Caco-2 (cell line): ENCODE results near the gene SERINC5. TPM values are rescaled to one million over a fixed set of nuclear protein-coding genes. Genes with fewer than 3 reads are reported as not detected.

Source experiments
- BruUV-seq: library from RNA; stranded (reverse); fragments of 400-500 nt; replicated peaks from 2 replicates; lab custom pipeline; 2021; lab: Mats Ljungman, UMichigan
- CTCF ChIA-PET: fragments of 300-600 bp; sonication (Branson Sonifier 250); formaldehyde crosslinking; loops from one replicate; lab custom pipeline; 2022; ENCODE audit warnings: antibody characterized with exemption; lab: Charles Lee
- POLR2A ChIA-PET: fragments of 300-600 bp; sonication (Branson Sonifier 250); formaldehyde crosslinking; loops from one replicate; lab custom pipeline; 2022; ENCODE audit warnings: antibody characterized with exemption; lab: Charles Lee
- DNase-seq, 2 experiments: peaks; one replicate each; pipeline versions ENCODE4 v3.0.0 to v3.0.0-alpha.2; 2020 to 2022
- H3K27me3 ChIP-seq: replicated peaks from 2 replicates; pipeline ENCODE4 v1.6.0; 2011; ENCODE audit warnings: low read length; ENCODE audit not compliant: control insufficient read depth, insufficient read depth
- H3K36me3 ChIP-seq: 2 replicates; pipeline ENCODE4 v1.5.1; 2011; ENCODE audit warnings: low read length; ENCODE audit not compliant: control insufficient read depth, insufficient read depth
- H3K4me1 ChIP-seq: fragments of 250-450 bp; sonication (Bioruptor Pico); 2 replicates; pipeline ENCODE4 v1.5.1; 2020; ENCODE audit warnings: mild to moderate bottlenecking
- H3K4me3 ChIP-seq: 2 replicates; pipeline ENCODE4 v1.5.1; 2011; ENCODE audit warnings: low read depth, mild to moderate bottlenecking, control low read depth, low read length
- H3K9me3 ChIP-seq: fragments of 250-450 bp; sonication (Bioruptor Pico); 2 replicates; pipeline ENCODE4 v1.5.1; 2020; ENCODE audit warnings: mild to moderate bottlenecking, moderate library complexity
- H3K27ac Mint-ChIP-seq: one replicate; pipeline ENCODE4 v1.8.0; 2022; ENCODE audit warnings: mixed read lengths; ENCODE audit not compliant: unreplicated experiment
- H3K27me3 Mint-ChIP-seq: one replicate; pipeline ENCODE4 v1.8.0; 2022; ENCODE audit warnings: mixed read lengths; ENCODE audit not compliant: insufficient read depth, unreplicated experiment
- H3K36me3 Mint-ChIP-seq: one replicate; pipeline ENCODE4 v1.8.0; 2022; ENCODE audit warnings: mild to moderate bottlenecking, mixed read lengths; ENCODE audit not compliant: insufficient read depth, unreplicated experiment
- H3K4me1 Mint-ChIP-seq: one replicate; pipeline ENCODE4 v1.8.0; 2022; ENCODE audit warnings: low read depth, mixed read lengths; ENCODE audit not compliant: unreplicated experiment
- H3K4me3 Mint-ChIP-seq: one replicate; pipeline ENCODE4 v1.8.0; 2022; ENCODE audit warnings: mild to moderate bottlenecking, moderate library complexity, mixed read lengths; ENCODE audit not compliant: unreplicated experiment
- H3K9me3 Mint-ChIP-seq: one replicate; pipeline ENCODE4 v1.8.0; 2022; ENCODE audit warnings: mixed read lengths; ENCODE audit not compliant: unreplicated experiment
- intact Hi-C: fragments of 100-400 bp; cut with micrococcal nuclease; formaldehyde crosslinking; loops from one replicate; pipeline ENCODE4 v1.10.0; 2022; ENCODE audit not compliant: unreplicated experiment
- total RNA-seq: library from RNA; stranded (reverse); gene quantifications from 2 replicates; pipeline ENCODE4 v1.2.3, GENCODE V29; 2022
- TF ChIP-seq, protein P1 (sequence below), 2 experiments: fragments of 200-600 bp in 1 of 2; IDR thresholded peaks; 1 replicate in 1 of 2; 2 replicates in 1 of 2; pipeline versions ENCODE4 v1.5.1 to v1.8.0; 2011 to 2022; ENCODE audit warnings: antibody characterized with exemption in 1 of 2, control low read depth in 1 of 2, inconsistent platforms in 1 of 2, low read depth in 1 of 2, low read length in 1 of 2, mild to moderate bottlenecking in 1 of 2, moderate library complexity in 1 of 2; ENCODE audit not compliant: insufficient read depth in 1 of 2, severe bottlenecking in 1 of 2, unreplicated experiment in 1 of 2

The SERINC5 gene
- total RNA-seq, 1 experiment from 2014 or later = 225 TPM

GRCh38 chr5:80254767-80255430 is 949 bp downstream of the SERINC5 start:
- TSS peak; percentile 51 for BruUV-seq
- CTCF ChIA-PET = interaction anchor here (0.6 to 3.5 kb wide), 4 partner anchors 161 to 1889 kb away, joined by 4 to 10 read pairs (median 6); no protein-coding TSS in a partner anchor
- H3K4me1 Mint-ChIP-seq = peaks cover 36% of the 10 kb centered on the region

DNA sequence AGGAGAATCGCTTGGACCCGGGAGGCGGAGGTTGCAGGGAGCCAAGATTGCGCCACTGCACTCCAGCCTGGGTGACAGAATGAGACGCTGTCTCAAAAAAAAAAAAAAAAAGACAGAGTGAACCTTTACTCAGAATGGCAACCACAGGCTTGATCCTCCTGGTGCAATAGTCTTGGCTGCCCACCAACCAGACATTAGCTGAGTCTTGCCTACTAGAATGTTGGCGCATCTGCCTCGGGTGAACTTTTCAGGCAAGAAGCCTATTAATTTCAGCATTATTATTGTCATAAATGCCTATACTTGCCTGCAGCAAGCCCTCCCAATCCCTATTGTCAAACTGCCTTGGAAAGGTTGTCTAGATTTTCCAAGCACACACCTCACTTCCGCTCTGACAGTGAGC is 4.2 kb downstream of the SERINC5 start:
- TF ChIP-seq, protein P1, sequence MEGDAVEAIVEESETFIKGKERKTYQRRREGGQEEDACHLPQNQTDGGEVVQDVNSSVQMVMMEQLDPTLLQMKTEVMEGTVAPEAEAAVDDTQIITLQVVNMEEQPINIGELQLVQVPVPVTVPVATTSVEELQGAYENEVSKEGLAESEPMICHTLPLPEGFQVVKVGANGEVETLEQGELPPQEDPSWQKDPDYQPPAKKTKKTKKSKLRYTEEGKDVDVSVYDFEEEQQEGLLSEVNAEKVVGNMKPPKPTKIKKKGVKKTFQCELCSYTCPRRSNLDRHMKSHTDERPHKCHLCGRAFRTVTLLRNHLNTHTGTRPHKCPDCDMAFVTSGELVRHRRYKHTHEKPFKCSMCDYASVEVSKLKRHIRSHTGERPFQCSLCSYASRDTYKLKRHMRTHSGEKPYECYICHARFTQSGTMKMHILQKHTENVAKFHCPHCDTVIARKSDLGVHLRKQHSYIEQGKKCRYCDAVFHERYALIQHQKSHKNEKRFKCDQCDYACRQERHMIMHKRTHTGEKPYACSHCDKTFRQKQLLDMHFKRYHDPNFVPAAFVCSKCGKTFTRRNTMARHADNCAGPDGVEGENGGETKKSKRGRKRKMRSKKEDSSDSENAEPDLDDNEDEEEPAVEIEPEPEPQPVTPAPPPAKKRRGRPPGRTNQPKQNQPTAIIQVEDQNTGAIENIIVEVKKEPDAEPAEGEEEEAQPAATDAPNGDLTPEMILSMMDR (IDR thresholded peaks at IDR 0.05; ENCODE audit: insufficient read depth in 1 of 2, low read depth in 1 of 2, low read length in 1 of 2, severe bottlenecking in 1 of 2, unreplicated experiment in 1 of 2) = no peak
- POLR2A ChIA-PET = interaction anchor here (0.6 kb wide), 1 partner anchor 29 kb away, joined by 3 read pairs; no protein-coding TSS in a partner anchor

More at GRCh38 chr5:80254767-80255430, 949 bp downstream of the SERINC5 start:
- Mint-ChIP-seq H3K9me3 (no peaks in the 10 kb centered on the region), H3K4me3 (peak overlapping the region; percentile 91), H3K36me3 (peaks cover 55% of the 10 kb centered on the region), H3K27ac (peak overlapping the region; percentile 43), H3K27me3 (no peaks in the 10 kb centered on the region)
- POLR2A ChIA-PET = interaction anchor here (1.0 to 1.2 kb wide), 3 partner anchors 8 to 99 kb away, joined by 3 to 5 read pairs (median 4); no protein-coding TSS in a partner anchor
- H3K9me3 ChIP-seq = no peaks in the 10 kb centered on the region
- TF ChIP-seq, protein P1 (IDR thresholded peaks at IDR 0.05; ENCODE audit: insufficient read depth in 1 of 2, low read depth in 1 of 2, low read length in 1 of 2, severe bottlenecking in 1 of 2, unreplicated experiment in 1 of 2) = no peak
- H3K4me1 ChIP-seq = peaks cover 40% of the 10 kb centered on the region
- intact Hi-C loops = loop anchor here (2.0 to 5.0 kb wide), 4 partner anchors 26 to 163 kb away; no protein-coding TSS in a partner anchor
- no peaks in the 10 kb centered on the region for H3K27me3 ChIP-seq
- no peak for DNase-seq
- peaks cover 2% of the 10 kb centered on the region; the same call in 1 of the 2 replicates for H3K36me3 ChIP-seq
- H3K4me3 ChIP-seq = peak overlapping the region; percentile 84

GRCh38 chr5:80250801-80251200 is 5.0 kb downstream of the SERINC5 start:
- CTCF ChIA-PET = interaction anchor here (0.5 to 1.1 kb wide), 2 partner anchors 38 to 536 kb away, joined by 3 read pairs; no protein-coding TSS in a partner anchor
- no peak overlapping the region for H3K4me3 ChIP-seq
- H3K27me3 ChIP-seq = no peaks in the 10 kb centered on the region
- no peak for DNase-seq
- intact Hi-C loops = no loop called here
- Mint-ChIP-seq H3K27ac (peak overlapping the region; percentile 5), H3K9me3 (no peaks in the 10 kb centered on the region), H3K4me3 (peak overlapping the region; percentile 14), H3K27me3 (no peaks in the 10 kb centered on the region), H3K4me1 (peaks cover 55% of the 10 kb centered on the region), H3K36me3 (peaks cover 80% of the 10 kb centered on the region)
- H3K4me1 ChIP-seq = peaks cover 58% of the 10 kb centered on the region
- H3K36me3 ChIP-seq = peaks cover 2% of the 10 kb centered on the region; the same call in 1 of the 2 replicates
- TF ChIP-seq, protein P1 (IDR thresholded peaks at IDR 0.05; ENCODE audit: insufficient read depth in 1 of 2, low read depth in 1 of 2, low read length in 1 of 2, severe bottlenecking in 1 of 2, unreplicated experiment in 1 of 2) = no peak
- H3K9me3 ChIP-seq = no peaks in the 10 kb centered on the region
- BruUV-seq = no TSS peak
- POLR2A ChIA-PET = interaction anchor here (0.6 kb wide), 1 partner anchor 29 kb away, joined by 3 read pairs; no protein-coding TSS in a partner anchor

More for the DNA sequence above, 4.2 kb downstream of the SERINC5 start:
- H3K4me1 ChIP-seq = peaks cover 53% of the 10 kb centered on the region
- BruUV-seq = no TSS peak
- no peak for DNase-seq
- H3K9me3 ChIP-seq = no peaks in the 10 kb centered on the region
- CTCF ChIA-PET = interaction anchor here (0.7 to 1.1 kb wide), 2 partner anchors 39 to 991 kb away, joined by 3 read pairs; no protein-coding TSS in a partner anchor
- H3K4me3 ChIP-seq = no peak overlapping the region
- H3K4me3 Mint-ChIP-seq = no peak overlapping the region
- intact Hi-C loops = no loop called here
- H3K36me3 ChIP-seq = peaks cover 2% of the 10 kb centered on the region; the same call in 1 of the 2 replicates
- H3K27me3 Mint-ChIP-seq = no peaks in the 10 kb centered on the region
- no peaks in the 10 kb centered on the region for H3K27me3 ChIP-seq
- H3K9me3 Mint-ChIP-seq = no peaks in the 10 kb centered on the region
- H3K27ac Mint-ChIP-seq = no peak overlapping the region
- peaks cover 73% of the 10 kb centered on the region for H3K36me3 Mint-ChIP-seq
- peaks cover 48% of the 10 kb centered on the region for H3K4me1 Mint-ChIP-seq
